HG03103 (cell line): ENCODE results near the gene CYB561D2.
"Not testable (repeated sequence)": the region's sequence is repeated elsewhere in the genome, so short reads cannot be mapped to it uniquely, and the experiment has no call there.

Experiments
- ATAC-seq: cut with Tn5 transposase; IDR thresholded peaks from one replicate; pipeline ENCODE4 v1.9.1; 2021; ENCODE audit warnings: low read depth; ENCODE audit not compliant: unreplicated experiment

CYB561D2 gene

GRCh38 chr3:50350527-50351322 lies at the start of gene CYB561D2, which contains the start of gene NPRL2:
TSS of gene CYB561D2 (plus strand) at chr3:50350862. CDS start at chr3:50351434, 572 bp downstream.
TSS of gene NPRL2 (minus strand) at chr3:50350775. CDS start at chr3:50350652, 123 bp downstream.
- ATAC-seq, result peak; percentile 75

GRCh38 chr3:50302095-50303012 lies 48.3 kb upstream of the CYB561D2 start:
- ATAC-seq, result no peak

DNA sequence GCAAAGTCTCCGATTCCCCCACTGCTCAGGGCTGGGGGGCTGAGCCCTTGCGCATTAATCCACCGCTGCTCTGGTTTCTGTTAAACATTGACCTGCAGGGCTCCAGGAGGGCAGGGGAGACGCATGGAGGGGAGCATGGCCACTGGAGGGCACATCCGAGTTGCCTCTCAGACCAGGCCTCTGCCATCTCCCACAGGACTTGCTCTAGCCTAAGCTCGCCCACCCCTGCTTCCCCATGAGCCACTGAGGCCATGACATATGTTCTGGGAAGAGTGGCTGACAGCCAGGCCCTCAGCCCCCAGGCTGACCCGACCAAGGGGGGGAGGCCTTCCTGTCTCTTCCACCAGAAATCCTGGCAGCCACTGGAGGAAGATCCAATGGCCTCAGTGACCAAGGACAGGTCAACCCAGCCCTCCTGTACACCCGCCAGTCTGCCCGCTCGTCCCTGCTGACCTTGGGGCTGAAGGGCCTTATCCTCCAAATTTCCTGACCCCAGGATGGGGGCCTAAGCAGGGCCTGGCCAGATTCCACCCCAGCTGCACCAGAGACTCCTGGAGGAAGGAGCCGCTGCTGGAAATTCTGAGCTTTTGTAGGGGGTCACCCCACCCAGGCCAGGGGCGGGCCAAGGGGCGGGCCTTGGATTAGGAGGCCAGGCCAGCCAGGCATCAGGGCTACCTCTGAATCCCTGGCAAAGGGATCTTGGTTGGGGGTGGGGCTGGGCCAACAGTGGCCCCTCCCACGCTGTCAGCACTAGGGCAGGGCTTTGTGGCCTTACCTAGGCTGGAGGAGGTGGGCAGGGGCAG lies 47.4 kb upstream of the CYB561D2 start, which contains the start of gene HYAL1:
TSS of gene HYAL1 (minus strand) at position 562 of the 803 bp plus-strand sequence. CDS start 618 bp downstream, outside the sequence.
- ATAC-seq, result no peak

DNA sequence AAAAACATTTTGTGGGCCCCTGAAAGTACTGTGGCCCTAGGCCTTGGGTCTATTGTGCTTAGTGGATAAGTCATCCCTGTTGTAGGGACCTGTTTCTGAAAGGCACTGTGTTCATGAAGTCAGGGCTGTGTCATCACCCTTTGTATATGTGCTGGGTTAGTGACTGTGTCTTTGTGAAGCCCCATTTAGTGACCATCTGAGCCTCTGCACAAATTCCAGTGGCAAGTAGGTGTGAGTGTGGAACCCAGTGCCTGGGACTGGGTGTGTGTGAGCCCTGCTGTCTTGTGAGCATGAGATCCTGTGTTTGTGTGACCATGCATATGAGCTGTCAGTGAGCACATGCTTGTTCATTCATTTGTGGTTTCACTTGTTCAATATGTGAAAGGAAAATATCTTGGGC lies 46.1 kb upstream of the CYB561D2 start:
- no peak for ATAC-seq

DNA sequence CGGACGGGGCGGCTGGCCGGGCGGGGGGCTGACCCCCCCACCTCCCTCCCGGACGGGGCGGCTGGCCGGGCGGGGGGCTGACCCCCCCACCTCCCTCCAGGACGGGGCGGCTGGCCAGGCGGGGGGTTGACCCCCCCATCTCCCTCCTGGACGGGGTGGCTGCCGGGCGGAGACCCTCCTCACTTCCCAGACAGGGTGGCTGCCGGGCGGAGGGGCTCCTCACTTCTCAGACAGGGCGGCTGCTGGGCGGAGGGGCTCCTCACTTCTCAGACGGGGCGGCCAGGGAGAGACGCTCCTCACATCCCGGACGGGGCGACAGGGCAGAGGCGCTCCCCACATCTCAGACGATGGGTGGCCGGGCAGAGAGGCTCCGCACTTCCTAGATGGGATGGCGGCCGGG lies 38.6 kb upstream of the CYB561D2 start:
- not testable (repeated sequence) for ATAC-seq

GRCh38 chr3:50314342-50314741 lies 36.3 kb upstream of the CYB561D2 start:
- no peak for ATAC-seq

DNA sequence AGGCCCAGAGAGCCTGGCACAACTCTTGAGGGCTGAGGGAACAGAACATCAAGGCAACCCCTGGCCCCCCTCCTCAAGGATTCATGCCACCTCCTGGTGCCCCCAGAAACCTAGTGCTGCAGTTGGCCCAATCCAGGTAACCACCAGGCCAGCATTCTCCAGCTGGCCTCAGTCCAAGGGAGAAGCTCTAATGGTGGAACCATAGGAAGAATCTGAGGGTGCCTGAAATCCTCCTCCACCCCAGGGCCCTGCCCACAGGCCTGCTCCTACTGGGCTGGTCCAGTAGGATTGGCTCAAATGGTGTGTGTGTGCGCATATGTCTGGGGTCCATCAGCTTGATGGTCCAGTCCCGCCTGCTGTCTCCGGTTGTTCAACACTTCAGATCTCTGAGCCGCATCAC lies 35.8 kb upstream of the CYB561D2 start:
- no peak for ATAC-seq

GRCh38 chr3:50316657-50317242 lies 33.9 kb upstream of the CYB561D2 start:
- no peak for ATAC-seq

DNA sequence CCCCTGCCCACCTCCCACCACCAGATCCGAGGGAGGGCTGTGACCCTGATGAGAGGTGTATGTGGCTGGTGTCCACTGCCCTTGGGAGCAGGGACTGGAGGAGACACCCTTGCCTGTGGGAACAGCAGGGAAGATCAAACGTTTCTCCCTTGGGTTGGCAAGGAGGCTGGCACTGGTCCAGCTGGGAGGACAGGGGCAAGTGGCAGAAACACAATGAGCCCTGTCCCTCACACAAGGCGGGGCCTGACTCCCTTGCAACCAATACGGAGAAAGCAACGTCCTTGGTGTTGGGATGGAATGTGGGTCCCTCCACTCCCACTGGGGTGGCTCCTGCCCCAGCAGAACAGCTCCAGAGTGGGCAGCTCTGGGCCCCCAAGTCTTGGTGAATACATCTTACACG lies 33.4 kb upstream of the CYB561D2 start:
- no peak for ATAC-seq

DNA sequence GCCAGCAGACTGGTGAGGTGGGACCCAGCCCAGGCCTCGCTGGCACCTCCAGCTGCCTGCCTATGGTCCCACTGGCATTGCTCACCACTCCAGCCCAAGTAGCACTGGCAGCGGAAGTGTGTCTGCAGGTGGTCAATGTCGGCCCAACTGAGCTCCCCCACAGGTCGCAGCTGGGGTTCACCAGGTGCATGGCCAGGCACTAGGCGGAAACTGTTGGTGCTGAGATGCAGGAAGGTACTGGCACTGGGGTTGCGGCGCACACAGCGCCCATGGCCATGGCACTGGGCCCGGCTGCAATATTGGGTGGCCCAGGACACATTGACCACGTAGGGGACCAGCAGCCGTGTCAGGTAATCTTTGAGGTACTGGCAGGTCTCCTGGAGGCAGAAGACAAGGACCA lies 32.5 kb upstream of the CYB561D2 start:
- ATAC-seq, result no peak

- ATAC-seq, result no peak
Observed at GRCh38 chr3:50318615-50319014, 32.0 kb upstream of the CYB561D2 start.

DNA sequence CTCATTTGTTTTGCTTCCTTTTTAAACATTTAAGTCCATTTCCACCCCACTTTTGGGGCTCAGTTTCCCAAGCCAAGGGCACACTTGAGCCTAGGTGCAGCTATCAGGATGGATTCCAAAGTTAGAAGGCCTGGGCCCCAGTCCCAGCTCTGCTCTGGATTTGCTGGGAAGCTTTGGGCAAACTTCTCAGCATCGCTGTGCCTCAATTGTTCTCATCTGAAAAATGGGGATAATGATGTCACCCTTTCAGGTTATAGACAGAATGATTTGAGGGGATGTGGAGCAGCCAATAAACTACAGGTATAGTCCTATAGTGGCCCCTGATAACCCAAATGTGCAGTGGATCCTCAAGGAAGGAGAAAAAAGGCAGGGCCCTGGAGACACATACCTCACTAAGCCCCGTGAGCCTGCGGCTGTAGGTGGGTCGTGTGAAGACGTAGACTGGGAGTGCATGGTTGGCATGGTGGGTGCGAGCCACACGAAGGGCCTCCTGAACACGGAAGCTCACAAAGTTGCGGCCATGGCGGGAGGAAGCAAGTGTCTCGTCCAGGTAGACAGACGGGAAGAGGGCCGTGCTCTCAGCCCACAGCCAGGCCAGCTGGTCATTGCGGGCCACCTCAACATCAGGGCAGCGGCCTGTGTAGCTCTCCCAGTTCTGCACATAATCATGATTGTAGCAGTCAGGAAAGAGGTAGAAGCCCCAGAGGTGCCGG lies 31.3 kb upstream of the CYB561D2 start:
- no peak for ATAC-seq

- ATAC-seq, result no peak
Observed at GRCh38 chr3:50319894-50320625, 30.6 kb upstream of the CYB561D2 start.

DNA sequence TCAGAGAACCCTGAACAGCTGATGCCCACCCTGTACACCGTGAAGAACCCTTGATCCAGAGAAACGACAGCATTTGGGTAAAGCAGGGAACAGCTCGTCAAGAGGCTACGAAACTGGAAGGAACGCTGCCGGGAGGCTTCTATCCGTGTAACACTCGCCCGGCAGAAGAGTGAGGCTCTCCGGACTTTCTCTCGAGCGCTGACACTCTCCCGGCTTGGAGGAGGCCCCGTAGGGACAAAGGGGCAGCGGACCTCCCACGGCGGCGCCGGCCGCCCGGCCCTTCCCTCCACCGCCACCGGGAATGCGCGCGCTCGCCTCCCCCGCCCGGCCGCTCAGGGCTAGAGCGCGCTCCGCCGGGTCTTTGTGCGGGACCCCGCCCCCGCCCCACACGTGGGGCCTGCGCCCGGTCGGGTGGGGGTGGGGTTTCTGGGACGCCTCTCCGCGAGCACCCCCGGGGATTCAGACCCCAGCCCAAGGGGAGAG lies 29.8 kb upstream of the CYB561D2 start:
- ATAC-seq, result peak; percentile 29

- ATAC-seq, result peak; percentile 70
Observed at GRCh38 chr3:50321336-50322114, 29.1 kb upstream of the CYB561D2 start.

DNA sequence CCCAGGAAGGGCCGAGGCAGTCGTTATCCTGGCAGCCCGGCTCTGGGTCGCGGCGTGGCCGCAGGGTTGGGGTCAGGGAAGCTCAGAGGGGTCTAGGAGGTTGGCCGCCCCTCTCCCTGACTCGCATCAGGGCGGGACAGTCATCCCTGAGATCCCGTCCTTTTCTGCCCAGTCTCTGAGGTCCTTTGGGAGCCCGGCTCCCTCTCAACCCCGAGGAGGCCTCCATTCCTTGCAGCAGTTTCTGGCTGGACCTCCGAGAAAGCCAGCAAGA lies 28.6 kb upstream of the CYB561D2 start:
- ATAC-seq, result no peak

- no peak for ATAC-seq
Observed at GRCh38 chr3:50322386-50323091, 28.1 kb upstream of the CYB561D2 start, which contains the start of gene HYAL2. TSS of gene HYAL2 (minus strand) at chr3:50322745. CDS start at chr3:50320489, 2,256 bp downstream.
